Endometrial microvascular endothelial cells (primary cell): Measurements from ENCODE around the gene NDUFS5. TPM values are rescaled to one million over a fixed set of nuclear protein-coding genes. Genes with fewer than 3 reads are reported as not detected.
"Not testable (repeated sequence)": the region's sequence is repeated elsewhere in the genome, so short reads cannot be mapped to it uniquely, and the experiment has no call there.

Experiments
- in situ Hi-C: cut with HindIII; loops from 2 replicates; pipeline ENCODE4 v1.10.0; 2017; ENCODE audit warnings: low sequenced_read_pairs, low pct_unique_long_range_greater_than_20kb; ENCODE audit errors: inconsistent ontology term
- total RNA-seq: library from RNA; depleted of rRNA; stranded (reverse); fragments of >200 nt; gene quantifications from one replicate; pipeline ENCODE4 v1.2.3, GENCODE V29; 2015; ENCODE audit errors: inconsistent ontology term

NDUFS5 gene
- total RNA-seq, 1 donor from 2014 or later = 487 TPM

DNA sequence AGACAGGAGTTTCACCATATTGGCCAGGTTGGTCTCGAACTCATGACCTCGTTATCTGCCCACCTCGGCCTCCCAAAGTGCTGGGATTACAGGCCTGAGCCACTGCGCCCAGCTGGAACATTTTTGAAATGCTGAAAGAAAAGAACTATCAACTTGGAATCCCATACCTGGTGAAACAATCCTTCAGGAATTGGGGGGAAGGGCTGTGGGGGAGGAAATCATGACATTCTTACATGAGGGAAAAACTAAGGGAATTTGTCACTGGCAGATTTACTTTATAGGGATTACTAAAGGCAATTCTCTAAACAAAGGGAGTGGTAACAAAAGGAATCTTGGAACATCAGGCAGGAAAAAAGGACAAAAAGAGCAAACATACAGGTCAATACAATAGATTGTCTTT lies 25.8 kb downstream of the NDUFS5 start:
- in situ Hi-C loops = no loop called here

GRCh38 chr1:39055213-39055710 lies 29.1 kb downstream of the NDUFS5 start:
- in situ Hi-C loops = not testable (repeated sequence)

DNA sequence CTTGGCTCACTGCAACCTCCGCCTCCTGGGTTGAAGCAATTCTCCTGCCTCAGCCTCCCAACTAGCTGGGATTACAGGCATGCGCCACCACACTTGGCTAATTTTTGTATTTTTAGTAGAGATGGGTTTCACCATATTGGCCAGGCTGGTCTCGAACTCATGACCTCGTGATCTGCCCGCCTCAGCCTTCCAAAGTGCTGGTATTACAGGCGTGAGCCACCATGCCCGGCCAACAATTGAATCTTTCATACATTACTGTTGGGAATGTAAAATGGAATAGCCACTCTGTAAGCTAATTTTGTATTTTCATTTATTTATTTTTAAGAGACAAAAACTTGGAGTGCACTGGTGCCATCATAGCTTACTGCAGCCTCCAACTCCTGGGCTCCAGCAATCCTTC lies 35.4 kb downstream of the NDUFS5 start:
- in situ Hi-C loops = not testable (repeated sequence)

- in situ Hi-C loops = no loop called here
These were observed 35.8 kb downstream of the NDUFS5 start for GRCh38 chr1:39061951-39062350.

DNA sequence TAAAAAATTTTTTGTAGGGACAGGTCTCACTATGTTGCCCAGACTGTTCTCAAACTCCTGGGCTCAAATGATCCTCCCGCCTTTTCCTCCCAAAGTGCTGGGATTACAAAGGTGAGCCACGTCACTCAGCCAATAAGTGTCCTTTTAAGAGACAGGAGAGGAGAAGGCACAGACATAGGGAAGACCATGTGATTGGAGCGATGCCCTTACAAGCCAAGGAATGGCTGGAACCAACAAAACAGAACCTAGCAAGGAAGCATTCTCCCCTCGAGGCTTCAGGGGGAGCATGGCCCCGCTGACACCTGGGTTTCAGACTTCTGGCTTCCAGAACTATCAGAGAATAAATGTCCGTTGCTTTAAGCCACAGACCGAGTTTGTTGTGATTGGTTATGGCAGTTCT lies 37.0 kb downstream of the NDUFS5 start:
- in situ Hi-C loops = no loop called here

GRCh38 chr1:39063775-39064174 lies 37.6 kb downstream of the NDUFS5 start:
- in situ Hi-C loops = no loop called here

DNA sequence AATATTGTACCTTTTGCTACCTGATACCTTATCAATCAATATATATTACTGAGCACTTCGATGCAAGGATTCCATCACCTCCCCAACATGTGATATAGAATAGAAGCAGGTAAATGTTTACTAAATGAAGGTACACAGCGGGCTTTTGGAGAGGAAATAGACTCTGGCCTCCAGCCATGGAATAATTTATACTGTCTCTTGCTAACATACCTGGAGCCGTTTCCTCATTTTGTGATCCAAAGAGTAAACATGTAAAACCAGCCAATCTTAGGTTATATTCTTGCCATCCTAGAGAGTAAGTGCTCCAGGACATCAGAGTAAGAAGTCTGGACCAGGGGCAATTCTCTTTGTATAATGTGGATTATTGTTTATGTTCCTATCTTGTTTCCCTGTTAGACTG lies 39.4 kb downstream of the NDUFS5 start:
- in situ Hi-C loops = no loop called here

DNA sequence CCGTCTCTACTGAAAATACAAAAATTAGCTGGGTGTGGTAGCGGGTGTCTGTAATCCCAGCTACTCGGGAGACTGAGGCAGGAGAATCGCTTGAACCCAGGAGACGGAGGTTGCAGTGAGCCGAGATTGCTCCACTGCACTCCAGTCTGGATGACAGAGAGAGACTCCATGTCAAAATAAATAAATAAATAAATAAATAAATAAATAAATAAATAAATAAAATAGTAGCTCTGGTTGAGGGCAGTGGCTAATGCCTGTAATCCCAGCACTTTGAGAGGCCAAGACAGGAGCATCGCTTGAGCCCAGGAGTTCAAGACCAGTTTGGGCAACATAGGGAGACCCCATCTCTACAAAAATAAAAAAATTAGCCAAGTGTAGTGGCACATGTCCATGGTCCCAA lies 42.1 kb downstream of the NDUFS5 start:
- in situ Hi-C loops = not testable (repeated sequence)

DNA sequence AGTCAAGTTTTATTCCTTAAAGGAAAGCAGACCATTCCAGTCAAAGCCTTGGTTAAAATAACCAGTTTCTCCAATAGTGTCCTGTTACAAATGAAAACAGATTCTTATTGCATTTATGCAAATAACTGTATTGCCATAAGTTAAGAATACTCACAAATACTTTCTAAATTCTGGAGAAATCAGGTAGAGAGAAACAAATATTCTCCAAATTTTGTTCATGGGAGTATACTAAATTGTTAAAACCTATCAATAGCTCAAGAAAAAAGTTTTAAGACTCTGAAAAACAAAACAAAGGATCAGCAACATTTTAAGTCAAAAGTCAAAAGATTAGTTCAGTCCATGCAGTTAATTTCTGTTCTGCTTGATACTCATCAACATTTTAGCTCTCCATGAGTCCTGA lies 45.4 kb downstream of the NDUFS5 start:
- in situ Hi-C loops = not testable (repeated sequence)

DNA sequence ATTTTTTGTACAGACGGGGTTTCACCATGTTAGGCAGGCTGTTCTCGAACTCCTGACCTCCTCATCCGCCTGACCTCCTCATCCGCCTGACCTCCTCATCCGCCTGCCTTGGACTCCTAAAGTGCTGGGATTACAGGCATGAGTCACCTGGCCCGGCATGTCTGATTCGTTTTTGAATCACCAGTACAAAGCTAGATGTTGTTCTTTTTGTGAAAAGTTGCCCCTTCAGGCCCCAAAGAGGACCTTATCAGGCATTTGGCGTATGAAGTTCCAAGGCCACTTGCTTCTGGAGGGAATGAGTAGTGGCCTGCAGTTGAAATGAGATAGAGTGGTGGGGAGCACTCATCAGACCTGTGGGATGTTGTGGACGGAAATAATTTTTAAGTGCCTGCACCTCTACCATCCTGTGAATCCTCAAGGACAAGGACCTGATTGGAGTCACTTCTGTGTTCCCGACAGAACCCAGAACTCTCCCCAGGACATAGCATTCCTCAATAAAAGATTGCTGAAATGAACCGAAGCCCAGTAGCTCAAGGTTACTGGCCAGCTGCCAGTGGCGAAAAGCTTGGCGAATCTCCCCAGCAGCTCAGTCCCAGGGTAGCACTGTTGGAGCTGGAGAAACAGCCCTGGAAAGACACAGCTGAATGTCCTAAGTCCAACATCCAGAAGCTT lies 50.1 kb downstream of the NDUFS5 start:
- in situ Hi-C loops = no loop called here

- in situ Hi-C loops = no loop called here
These were observed 50.6 kb downstream of the NDUFS5 start for GRCh38 chr1:39076799-39077148.

DNA sequence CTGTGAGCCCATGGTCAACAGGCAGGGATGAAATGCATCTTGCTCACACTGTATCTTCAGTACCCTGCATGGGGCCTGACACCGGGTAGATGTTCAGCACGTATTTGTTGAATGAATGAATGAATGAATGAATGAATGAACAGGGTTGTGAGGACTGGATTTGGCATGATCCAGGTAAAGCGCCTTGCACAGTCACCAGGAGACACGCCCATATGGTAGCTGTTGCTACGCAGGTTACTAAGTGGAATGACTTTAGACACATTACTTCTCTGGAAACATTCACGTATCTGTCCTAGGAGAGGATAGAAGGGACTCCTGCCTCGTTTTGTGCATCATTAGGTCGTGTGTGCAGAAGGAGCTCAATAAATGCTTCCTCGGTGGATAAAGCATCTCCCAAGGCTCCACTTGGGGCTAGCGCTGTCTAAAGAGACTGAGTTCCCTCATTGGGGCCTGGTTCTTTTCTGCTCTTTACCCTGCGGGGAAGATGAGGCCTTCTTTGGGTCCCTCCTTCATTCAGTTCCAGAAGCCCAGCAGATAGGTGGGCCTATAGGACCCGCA lies 54.2 kb downstream of the NDUFS5 start:
- in situ Hi-C loops = no loop called here

DNA sequence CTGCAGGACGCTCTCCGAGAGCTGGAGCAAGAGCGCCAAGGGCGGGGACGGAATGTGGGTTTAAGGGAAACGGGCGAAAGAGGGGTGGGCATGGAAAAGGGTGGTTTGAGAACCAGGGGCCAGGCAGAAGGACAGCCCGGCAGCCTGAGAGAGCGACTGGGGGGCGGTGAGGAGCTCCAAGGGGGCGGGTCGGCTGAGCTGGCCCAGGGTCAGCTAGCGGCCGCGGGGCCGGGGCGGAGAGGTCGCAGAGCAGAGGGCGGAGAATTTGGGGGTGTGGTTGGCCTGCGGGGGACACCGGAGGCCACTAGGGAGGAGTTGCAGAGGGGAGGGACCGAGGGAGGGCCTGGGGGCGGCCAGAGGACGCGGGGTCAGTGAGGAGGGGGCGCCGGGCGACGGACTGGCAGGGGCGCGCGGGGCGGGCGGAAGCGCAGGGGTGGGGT lies 54.7 kb downstream of the NDUFS5 start:
- in situ Hi-C loops = no loop called here

DNA sequence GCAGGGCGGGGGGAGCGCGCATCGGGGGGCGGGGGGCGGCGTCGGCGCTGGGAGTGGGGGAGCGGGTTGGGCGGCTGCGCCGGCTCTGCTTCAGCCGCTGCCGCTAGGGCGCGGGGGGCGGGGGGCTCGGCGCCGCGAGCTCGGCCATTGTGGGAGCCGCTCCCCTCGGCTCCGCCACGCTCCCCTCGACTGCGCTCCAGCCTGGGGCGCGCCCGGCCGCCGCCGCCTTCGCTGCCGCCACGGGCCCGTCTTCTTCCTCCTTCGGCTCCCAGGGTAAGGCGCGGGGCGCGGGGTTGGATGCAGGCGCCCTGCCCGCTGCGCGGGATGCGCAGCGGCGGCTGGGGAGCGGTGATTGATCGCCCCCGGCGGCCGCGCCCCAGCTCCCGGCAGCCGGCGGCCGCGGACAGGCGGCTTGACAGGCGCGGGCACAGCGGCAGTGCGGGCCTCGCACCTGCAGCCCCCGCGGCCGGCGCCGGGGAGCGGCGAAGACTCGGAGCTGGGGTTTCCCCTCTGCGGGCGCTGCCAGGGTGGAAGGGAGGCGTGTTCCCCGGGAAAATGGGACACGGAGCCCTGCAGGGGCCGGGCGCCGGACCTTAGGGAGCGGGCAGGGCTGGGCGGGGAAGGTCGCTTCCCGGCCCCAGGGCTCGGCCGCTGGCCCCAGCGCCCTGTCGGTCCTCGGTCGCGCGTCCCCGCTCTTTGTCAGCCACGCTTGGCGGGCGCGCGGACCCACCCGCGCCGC lies 55.3 kb downstream of the NDUFS5 start:
- in situ Hi-C loops = no loop called here

- in situ Hi-C loops = no loop called here
These were observed 56.1 kb downstream of the NDUFS5 start for GRCh38 chr1:39082010-39082799.

DNA sequence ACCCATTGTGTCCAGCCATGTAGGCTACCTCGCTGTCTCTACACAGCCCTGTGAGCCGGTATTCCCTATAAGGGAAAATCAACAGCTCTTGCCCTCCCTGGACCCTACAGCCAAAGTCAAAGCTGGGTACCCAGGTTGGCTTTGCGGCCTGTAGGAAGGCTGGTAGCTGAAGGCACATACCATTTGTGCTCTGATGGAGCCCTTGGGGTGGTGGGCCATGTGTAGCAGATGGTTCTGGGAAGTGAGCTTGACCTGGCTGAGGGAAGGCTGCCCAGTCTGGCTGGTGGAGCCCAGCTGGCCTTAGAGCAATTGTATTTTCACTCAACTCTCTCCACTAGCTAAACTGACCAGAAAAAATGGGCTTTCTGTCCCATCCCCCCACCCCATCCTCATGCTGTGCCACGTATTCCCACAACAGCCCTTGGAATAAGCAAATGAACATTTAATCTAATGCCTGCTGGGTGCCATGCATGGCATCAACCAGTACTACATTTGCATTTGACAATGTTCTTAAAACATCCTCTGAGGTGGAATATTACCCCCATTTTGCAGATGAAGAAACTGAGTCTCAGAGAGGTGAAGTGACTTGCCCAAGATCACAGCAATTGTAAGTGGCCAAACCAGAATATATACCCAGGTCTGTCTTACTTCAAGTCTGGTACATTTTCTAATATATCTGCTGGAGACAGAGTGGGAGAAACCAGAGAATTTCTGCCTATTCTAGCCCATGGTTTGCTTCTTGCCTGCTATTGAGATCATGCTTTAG lies 56.8 kb downstream of the NDUFS5 start:
- in situ Hi-C loops = no loop called here

GRCh38 chr1:39084191-39084590 lies 58.0 kb downstream of the NDUFS5 start:
- in situ Hi-C loops = no loop called here
